GM11168 (cell line): ENCODE data around the gene TMEM106C.
"Not testable (repeated sequence)": the region's sequence is repeated elsewhere in the genome, so short reads cannot be mapped to it uniquely, and the experiment has no call there.

Experiments
- in situ Hi-C: fragments of 300-500 bp; cut with MboI; formaldehyde crosslinking; loops from one replicate; pipeline ENCODE4 v1.12.0; 2022; ENCODE audit warnings: low sequenced_read_pairs; ENCODE audit not compliant: unreplicated experiment

TMEM106C gene

GRCh38 chr12:47949441-47950341 lies 13.7 kb upstream of the TMEM106C start:
- in situ Hi-C loops = no loop called here

- in situ Hi-C loops = no loop called here
These were observed 12.4 kb upstream of the TMEM106C start for GRCh38 chr12:47950856-47951468.

GRCh38 chr12:47954058-47954457 lies 9.3 kb upstream of the TMEM106C start:
- in situ Hi-C loops = no loop called here

- in situ Hi-C loops = no loop called here
These were observed 8.8 kb upstream of the TMEM106C start for GRCh38 chr12:47954467-47955045.

GRCh38 chr12:47955059-47955458 lies 8.3 kb upstream of the TMEM106C start:
- in situ Hi-C loops = no loop called here

GRCh38 chr12:47957671-47958070 lies 5.7 kb upstream of the TMEM106C start:
- in situ Hi-C loops = not testable (repeated sequence)

- in situ Hi-C loops = no loop called here
These were observed 1.2 kb upstream of the TMEM106C start for GRCh38 chr12:47962198-47962597.

- in situ Hi-C loops = no loop called here
These were observed 821 bp downstream of the TMEM106C start for GRCh38 chr12:47964106-47964728.

GRCh38 chr12:47965581-47965980 lies 2.2 kb downstream of the TMEM106C start:
- in situ Hi-C loops = no loop called here

- in situ Hi-C loops = no loop called here
These were observed 4.3 kb downstream of the TMEM106C start for GRCh38 chr12:47967461-47968321.

- in situ Hi-C loops = no loop called here
These were observed 6.4 kb downstream of the TMEM106C start for GRCh38 chr12:47969845-47970244.

GRCh38 chr12:47970843-47971242 lies 7.4 kb downstream of the TMEM106C start:
- in situ Hi-C loops = no loop called here

GRCh38 chr12:47972895-47973294 lies 9.5 kb downstream of the TMEM106C start:
- in situ Hi-C loops = no loop called here

GRCh38 chr12:47973870-47974269 lies 10.5 kb downstream of the TMEM106C start:
- in situ Hi-C loops = no loop called here

GRCh38 chr12:47975036-47975620 lies 11.7 kb downstream of the TMEM106C start:
- in situ Hi-C loops = no loop called here

- in situ Hi-C loops = no loop called here
These were observed 12.4 kb downstream of the TMEM106C start for GRCh38 chr12:47975816-47976215.

- in situ Hi-C loops = no loop called here
These were observed 13.8 kb downstream of the TMEM106C start for GRCh38 chr12:47977046-47977771.

GRCh38 chr12:47977772-47978597 lies 14.6 kb downstream of the TMEM106C start:
- in situ Hi-C loops = no loop called here
